OCI-LY3 (cell line): ENCODE data around the gene SLC52A1.

ENCODE experiments used
- CTCF ChIP-seq: fragments of 200-600, 300-600 bp; sonication (generic); IDR thresholded peaks from 2 replicates; pipeline ENCODE4 v1.5.1; 2014; ENCODE audit warnings: antibody characterized with exemption, low read length, low read depth
- EZH2phosphoT487 ChIP-seq: fragments of 200-600 bp; shearing (Covaris generic); IDR thresholded peaks from 2 replicates; pipeline ENCODE4 v1.6.1; 2018; ENCODE audit warnings: antibody characterized with exemption, mixed run types, low read depth

- no peak for TF ChIP-seq EZH2phosphoT487
- TF ChIP-seq CTCF, result no peak
These were observed 12.2 kb upstream of the SLC52A1 start for GRCh38 chr17:5047446-5047845.
